Neural cell (in vitro differentiated cells): ENCODE measurements around the gene MAP2. TPM values are rescaled to one million over a fixed set of nuclear protein-coding genes. Genes with fewer than 3 reads are reported as not detected.

Source experiments
- H2AFZ ChIP-seq: fragments of 200-600, 300-800 bp; sonication (generic), shearing (Covaris generic); 2 replicates; pipeline ENCODE4 v1.6.0; 2014; ENCODE audit warnings: low read depth, mild to moderate bottlenecking, antibody characterized with exemption, low read length, moderate library complexity
- H3F3A ChIP-seq: fragments of 200-600 bp; shearing (Covaris generic); 2 replicates; pipeline ENCODE4 v1.6.1; 2016; ENCODE audit warnings: mild to moderate bottlenecking, moderate library complexity, mixed read lengths, antibody characterized with exemption, low read length; ENCODE audit not compliant: insufficient read depth, poor library complexity, severe bottlenecking
- H3K27ac ChIP-seq: fragments of 200-600, 300-800 bp; sonication (generic), shearing (Covaris generic); 2 replicates; pipeline ENCODE4 v1.5.1; 2014; ENCODE audit warnings: mild to moderate bottlenecking, low read length, moderate library complexity
- H3K27me3 ChIP-seq: fragments of 300-800, 200-600 bp; sonication (generic), shearing (Covaris generic); 2 replicates; pipeline ENCODE4 v1.6.0; 2014; ENCODE audit warnings: mild to moderate bottlenecking, low read depth, low read length, moderate library complexity; ENCODE audit not compliant: insufficient read depth
- H3K36me3 ChIP-seq: fragments of 300-800, 200-600 bp; sonication (generic), shearing (Covaris generic); 2 replicates; pipeline ENCODE4 v1.5.1; 2014; ENCODE audit warnings: mild to moderate bottlenecking, antibody characterized with exemption, low read length, moderate library complexity; ENCODE audit not compliant: insufficient read depth
- H3K4me2 ChIP-seq: fragments of 300-800, 200-600 bp; sonication (generic), shearing (Covaris generic); 2 replicates; pipeline ENCODE4 v1.6.0; 2014; ENCODE audit warnings: mild to moderate bottlenecking, low read length
- H3K4me3 ChIP-seq: fragments of 300-800, 200-600 bp; sonication (generic), shearing (Covaris generic); 2 replicates; pipeline ENCODE4 v1.5.1; 2014; ENCODE audit warnings: mild to moderate bottlenecking, low read length, moderate library complexity
- H3K79me2 ChIP-seq: fragments of 200-600 bp; shearing (Covaris generic); replicated peaks from 2 replicates; pipeline ENCODE4 v1.6.0; 2014; ENCODE audit warnings: mild to moderate bottlenecking, low read length, moderate library complexity; ENCODE audit not compliant: insufficient read depth
- H3K9ac ChIP-seq: fragments of 300-800, 200-600 bp; sonication (generic), shearing (Covaris generic); 2 replicates; pipeline ENCODE4 v1.6.1; 2016; ENCODE audit warnings: mild to moderate bottlenecking, low read length, mixed read lengths
- H3K9me2 ChIP-seq: fragments of 200-600 bp; shearing (Covaris generic); 2 replicates; pipeline ENCODE4 v1.6.1; 2016; ENCODE audit warnings: mild to moderate bottlenecking, low read length, mixed read lengths; ENCODE audit not compliant: insufficient read depth
- H3K9me3 ChIP-seq: fragments of 200-600, 300-800 bp; sonication (generic), shearing (Covaris generic); 2 replicates; pipeline ENCODE4 v1.6.1; 2016; ENCODE audit warnings: mild to moderate bottlenecking, mixed run types, low read length, moderate library complexity, mixed read lengths
- H4K20me1 ChIP-seq: fragments of 200-600 bp; shearing (Covaris generic); 2 replicates; pipeline ENCODE4 v1.6.1; 2016; ENCODE audit warnings: mild to moderate bottlenecking, mixed run types; ENCODE audit not compliant: insufficient read depth
- CTCF ChIP-seq: fragments of 450-650 bp; IDR thresholded peaks from 2 replicates; pipeline ENCODE4 v1.5.1; 2014; ENCODE audit warnings: antibody characterized with exemption, mild to moderate bottlenecking, moderate library complexity; ENCODE audit not compliant: poor library complexity, severe bottlenecking
- EP300 ChIP-seq: fragments of 450-650 bp; conservative IDR thresholded peaks from 2 replicates; pipeline ENCODE4 v1.6.1; 2014; ENCODE audit warnings: antibody characterized with exemption, mild to moderate bottlenecking, moderate library complexity; ENCODE audit not compliant: poor library complexity, severe bottlenecking
- EZH2 ChIP-seq: fragments of 200-600, 300-800 bp; shearing (Covaris generic), sonication (generic); IDR thresholded peaks from 2 replicates; pipeline ENCODE4 v1.6.1; 2014; ENCODE audit warnings: antibody characterized with exemption, low read length, borderline replicate concordance, mild to moderate bottlenecking; ENCODE audit not compliant: insufficient read depth, poor library complexity, severe bottlenecking
- MXI1 ChIP-seq: fragments of 450-650 bp; conservative IDR thresholded peaks from 2 replicates; pipeline ENCODE4 v1.6.1; 2014; ENCODE audit warnings: antibody characterized with exemption, mild to moderate bottlenecking; ENCODE audit not compliant: poor library complexity, severe bottlenecking
- POLR2AphosphoS5 ChIP-seq: IDR thresholded peaks from 2 replicates; pipeline ENCODE4 v1.6.1; 2012
- RAD21 ChIP-seq: fragments of 450-650 bp; conservative IDR thresholded peaks from 2 replicates; pipeline ENCODE4 v1.6.1; 2014; ENCODE audit warnings: antibody characterized with exemption, mild to moderate bottlenecking, moderate library complexity
- SMC3 ChIP-seq: fragments of 450-650 bp; conservative IDR thresholded peaks from 2 replicates; pipeline ENCODE4 v1.6.1; 2014; ENCODE audit warnings: antibody characterized with exemption, mild to moderate bottlenecking, moderate library complexity; ENCODE audit not compliant: poor library complexity
- TAF1 ChIP-seq: IDR thresholded peaks from 2 replicates; pipeline ENCODE4 v1.6.1; 2012; ENCODE audit warnings: low read depth
- polyA plus RNA-seq: library from polyadenylated mRNA; depleted of rRNA; stranded (reverse); fragments of >200 nt; gene quantifications from 2 replicates; pipeline ENCODE4 v1.2.3, GENCODE V29; 2014
- TF ChIP-seq, protein P1 (sequence below): IDR thresholded peaks from 2 replicates; pipeline ENCODE4 v1.6.1; 2012; ENCODE audit warnings: borderline replicate concordance

The MAP2 gene
- polyA plus RNA-seq, 1 donor from 2014 or later = 450 TPM

GRCh38 chr2:209768557-209768956 lies 344.7 kb downstream of the MAP2 start:
- Histone ChIP-seq H3K4me2 (no peak overlapping the region), H3K36me3 (no peaks in the 10 kb centered on the region), H3K27me3 (no peaks in the 10 kb centered on the region), H4K20me1 (no peaks in the 10 kb centered on the region), H3K27ac (no peak overlapping the region), H3F3A (no peaks in the 10 kb centered on the region), H3K9me3 (no peaks in the 10 kb centered on the region), H2AFZ (no peak overlapping the region), H3K9me2 (no peaks in the 10 kb centered on the region), H3K4me3 (no peak overlapping the region), H3K9ac (no peak overlapping the region), H3K79me2 (no peaks in the 10 kb centered on the region)
- no peak for TF ChIP-seq CTCF
- TF ChIP-seq MXI1 = no peak
- no peak for TF ChIP-seq RAD21
- TF ChIP-seq SMC3 = no peak
- no peak for TF ChIP-seq POLR2AphosphoS5
- TF ChIP-seq, protein P1, sequence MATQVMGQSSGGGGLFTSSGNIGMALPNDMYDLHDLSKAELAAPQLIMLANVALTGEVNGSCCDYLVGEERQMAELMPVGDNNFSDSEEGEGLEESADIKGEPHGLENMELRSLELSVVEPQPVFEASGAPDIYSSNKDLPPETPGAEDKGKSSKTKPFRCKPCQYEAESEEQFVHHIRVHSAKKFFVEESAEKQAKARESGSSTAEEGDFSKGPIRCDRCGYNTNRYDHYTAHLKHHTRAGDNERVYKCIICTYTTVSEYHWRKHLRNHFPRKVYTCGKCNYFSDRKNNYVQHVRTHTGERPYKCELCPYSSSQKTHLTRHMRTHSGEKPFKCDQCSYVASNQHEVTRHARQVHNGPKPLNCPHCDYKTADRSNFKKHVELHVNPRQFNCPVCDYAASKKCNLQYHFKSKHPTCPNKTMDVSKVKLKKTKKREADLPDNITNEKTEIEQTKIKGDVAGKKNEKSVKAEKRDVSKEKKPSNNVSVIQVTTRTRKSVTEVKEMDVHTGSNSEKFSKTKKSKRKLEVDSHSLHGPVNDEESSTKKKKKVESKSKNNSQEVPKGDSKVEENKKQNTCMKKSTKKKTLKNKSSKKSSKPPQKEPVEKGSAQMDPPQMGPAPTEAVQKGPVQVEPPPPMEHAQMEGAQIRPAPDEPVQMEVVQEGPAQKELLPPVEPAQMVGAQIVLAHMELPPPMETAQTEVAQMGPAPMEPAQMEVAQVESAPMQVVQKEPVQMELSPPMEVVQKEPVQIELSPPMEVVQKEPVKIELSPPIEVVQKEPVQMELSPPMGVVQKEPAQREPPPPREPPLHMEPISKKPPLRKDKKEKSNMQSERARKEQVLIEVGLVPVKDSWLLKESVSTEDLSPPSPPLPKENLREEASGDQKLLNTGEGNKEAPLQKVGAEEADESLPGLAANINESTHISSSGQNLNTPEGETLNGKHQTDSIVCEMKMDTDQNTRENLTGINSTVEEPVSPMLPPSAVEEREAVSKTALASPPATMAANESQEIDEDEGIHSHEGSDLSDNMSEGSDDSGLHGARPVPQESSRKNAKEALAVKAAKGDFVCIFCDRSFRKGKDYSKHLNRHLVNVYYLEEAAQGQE = no peak
- no peak for TF ChIP-seq EP300
- TF ChIP-seq TAF1 = no peak
- no peak for TF ChIP-seq EZH2

DNA sequence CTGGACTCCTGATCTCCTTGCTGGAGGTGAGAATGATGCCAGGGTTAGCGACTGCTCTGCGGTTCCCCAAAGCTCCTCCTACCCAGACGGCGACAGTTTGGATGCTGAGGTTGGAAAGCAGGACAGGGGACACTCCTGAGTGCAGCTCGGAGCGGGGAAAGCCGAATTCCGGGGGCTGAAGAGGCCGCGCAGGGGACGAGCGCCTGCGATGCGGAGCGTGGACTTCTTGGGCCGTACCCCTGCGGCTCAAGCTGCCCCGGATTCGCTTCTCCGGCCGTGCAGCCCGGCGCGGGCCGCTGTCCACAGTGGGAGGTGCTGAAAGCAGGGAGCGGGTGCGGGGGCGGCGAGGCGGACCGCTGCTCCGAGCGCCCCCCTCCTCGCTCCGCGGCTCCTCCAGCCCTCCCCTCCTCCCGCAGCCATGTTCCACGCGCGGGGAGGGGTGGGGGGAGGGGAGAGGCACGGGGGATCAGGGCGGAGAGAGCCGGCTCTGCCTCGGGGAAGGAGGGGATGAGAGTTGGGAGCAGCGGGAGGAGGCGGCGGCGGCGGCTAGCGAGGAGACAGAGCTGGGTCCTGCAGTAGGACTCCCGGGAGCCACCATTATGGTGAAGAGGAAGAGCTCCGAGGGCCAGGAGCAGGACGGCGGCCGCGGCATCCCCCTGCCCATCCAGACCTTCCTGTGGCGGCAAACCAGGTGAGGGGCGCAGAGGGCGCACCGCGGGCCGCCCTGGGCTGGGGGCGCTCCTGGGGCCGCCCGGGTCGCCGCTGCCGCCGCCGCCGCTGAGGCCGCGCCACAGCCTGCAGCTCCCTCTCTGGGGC lies 347.8 kb downstream of the MAP2 start, which contains the start of gene UNC80:
Gene UNC80 (plus strand): TSS at position 359 of the 816 bp plus-strand sequence. CDS start 241 bp downstream, at position 600.
- Histone ChIP-seq H3K9me3 (no peaks in the 10 kb centered on the region), H3K9me2 (no peaks in the 10 kb centered on the region), H3K4me3 (peak within 1 kb of the TSS; percentile 76), H4K20me1 (no peaks in the 10 kb centered on the region), H3K27ac (peak within 1 kb of the TSS; percentile 53), H3K4me2 (peak within 1 kb of the TSS; percentile 74), H3F3A (no peaks in the 10 kb centered on the region), H2AFZ (peak within 1 kb of the TSS; percentile 75), H3K9ac (peak within 1 kb of the TSS; percentile 75), H3K79me2 (no peaks in the 10 kb centered on the region), H3K27me3 (no peaks in the 10 kb centered on the region), H3K36me3 (peaks cover 5% of the 10 kb centered on the region)
- TF ChIP-seq SMC3 = peak; percentile 11
- TF ChIP-seq TAF1 = no peak
- TF ChIP-seq EP300 = peak; percentile 28
- TF ChIP-seq POLR2AphosphoS5 = peak; percentile 51
- no peak for TF ChIP-seq MXI1
- TF ChIP-seq CTCF = peak; percentile 56
- TF ChIP-seq RAD21 = no peak
- no peak for TF ChIP-seq EZH2
- TF ChIP-seq, protein P1 = peak; percentile 96
